ENCODE results near the gene YPEL1. TPM values are rescaled to one million over a fixed set of nuclear protein-coding genes. Genes with fewer than 3 reads are reported as not detected.
A peak's percentile ranks its signal among the peaks of the same experiment; 100 is the strongest.
"Not testable (repeated sequence)": the region's sequence is repeated elsewhere in the genome, so short reads cannot be mapped to it uniquely, and the experiment has no call there.

Gene YPEL1
- total RNA-seq, 1 donor from 2014 or later, result 104 TPM

- DNase-seq (ENCODE audit: low spot score in 2 of 2), result no peak
- no peak for FAIRE-seq
Measured at GRCh38 chr22:21725956-21726649, 9.5 kb downstream of the YPEL1 start.

- not testable (repeated sequence) for FAIRE-seq; DNase-seq (ENCODE audit: low spot score in 2 of 2)
Measured at GRCh38 chr22:21724496-21724895, 11.1 kb downstream of the YPEL1 start.

DNA sequence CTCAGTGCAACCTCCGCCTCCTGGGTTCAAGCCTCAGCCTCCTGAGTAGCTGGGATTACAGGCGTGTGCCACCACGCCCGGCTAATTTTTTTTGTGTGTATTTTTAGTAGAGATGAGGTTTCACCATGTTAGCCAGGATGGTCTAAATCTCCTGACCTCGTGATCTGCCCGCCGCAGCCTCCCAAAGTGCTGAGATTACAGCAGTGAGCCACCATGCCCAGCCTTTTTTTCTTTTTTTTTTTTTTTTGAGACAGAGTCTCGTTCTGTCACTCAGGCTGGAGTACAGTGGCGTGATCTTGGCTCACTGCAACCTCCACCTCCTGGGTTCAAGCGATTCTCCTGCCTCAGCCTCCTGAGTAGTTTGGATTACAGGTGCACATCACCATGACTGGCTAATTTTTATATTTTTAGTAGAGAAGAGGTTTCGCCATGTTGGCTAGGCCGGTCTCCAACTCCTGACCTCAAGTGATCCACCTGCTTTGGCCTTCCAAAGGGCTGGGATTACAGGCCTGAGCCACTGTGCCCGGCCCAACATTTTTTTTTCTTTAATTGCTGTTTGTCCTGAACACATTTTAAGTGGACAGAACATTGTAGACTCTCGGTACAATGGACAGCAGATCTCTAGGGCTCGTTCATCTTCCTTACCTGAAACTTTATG, 14.3 kb downstream of the YPEL1 start:
- not testable (repeated sequence) for DNase-seq (ENCODE audit: low spot score in 2 of 2); FAIRE-seq

- FAIRE-seq; DNase-seq (ENCODE audit: low spot score in 2 of 2): not testable (repeated sequence)
Measured at GRCh38 chr22:21720191-21720859, 15.3 kb downstream of the YPEL1 start.

DNA sequence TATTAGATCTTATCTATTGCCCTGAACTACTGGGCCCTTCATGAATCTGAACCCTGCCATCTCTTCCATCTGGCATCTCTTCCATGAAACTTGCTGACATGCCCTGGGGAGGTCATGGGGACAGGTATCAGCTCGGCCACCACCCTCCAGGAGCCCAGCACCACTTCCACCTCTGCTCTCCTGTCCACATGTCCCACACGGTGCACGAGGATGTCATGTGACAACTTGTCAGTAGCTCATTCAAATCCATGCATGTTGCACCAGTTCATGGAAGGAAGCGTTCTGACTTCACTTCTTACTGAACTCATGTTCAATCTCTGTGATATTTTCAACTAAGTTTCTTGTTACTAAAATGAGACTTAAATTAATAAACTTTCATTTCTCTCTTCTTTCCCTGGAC, 16.6 kb downstream of the YPEL1 start:
- FAIRE-seq, result no peak
- no peak for DNase-seq (ENCODE audit: low spot score in 2 of 2)

DNA sequence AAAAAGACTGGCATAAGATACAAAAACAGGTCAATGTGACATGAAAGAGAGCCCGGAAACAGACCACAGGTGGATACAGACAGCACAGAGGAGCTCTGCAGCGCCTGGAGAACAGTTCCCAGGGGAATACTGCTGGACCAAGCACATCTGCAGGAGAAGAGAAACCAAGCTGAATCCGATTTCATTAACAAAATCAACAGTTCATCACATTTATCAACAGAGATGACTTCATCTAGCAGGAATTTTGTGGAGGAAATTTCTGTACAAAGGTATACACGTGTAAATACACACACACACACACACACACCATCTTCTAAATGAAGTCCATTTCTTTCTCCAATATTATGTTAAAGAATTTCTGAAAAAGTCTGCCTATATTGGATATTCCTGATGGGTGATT, 17.1 kb downstream of the YPEL1 start:
- no peak for FAIRE-seq
- DNase-seq (ENCODE audit: low spot score in 2 of 2), result no peak

GRCh38 chr22:21716395-21717122, 19.0 kb downstream of the YPEL1 start:
- not testable (repeated sequence) for DNase-seq (ENCODE audit: low spot score in 2 of 2); FAIRE-seq

DNA sequence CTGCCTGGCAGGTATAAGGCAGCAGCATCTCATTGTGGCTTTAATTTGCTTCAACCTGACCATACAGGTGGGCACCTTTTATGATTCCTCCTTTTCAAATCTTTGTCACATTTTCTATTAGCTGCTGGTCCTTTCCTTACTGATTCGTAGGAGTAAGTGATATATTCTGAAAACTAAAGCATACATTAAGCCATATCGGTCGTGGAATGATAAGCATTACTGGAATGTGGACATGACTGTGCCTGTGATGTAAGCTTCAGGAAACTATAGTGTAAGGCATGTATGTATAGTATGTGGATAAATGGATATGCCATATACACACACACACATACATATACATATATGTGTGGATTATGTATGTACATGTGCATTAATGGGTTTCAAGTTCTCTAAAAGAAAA, 20.8 kb downstream of the YPEL1 start:
- DNase-seq (ENCODE audit: low spot score in 2 of 2) (no peak), FAIRE-seq (no peak)

DNA sequence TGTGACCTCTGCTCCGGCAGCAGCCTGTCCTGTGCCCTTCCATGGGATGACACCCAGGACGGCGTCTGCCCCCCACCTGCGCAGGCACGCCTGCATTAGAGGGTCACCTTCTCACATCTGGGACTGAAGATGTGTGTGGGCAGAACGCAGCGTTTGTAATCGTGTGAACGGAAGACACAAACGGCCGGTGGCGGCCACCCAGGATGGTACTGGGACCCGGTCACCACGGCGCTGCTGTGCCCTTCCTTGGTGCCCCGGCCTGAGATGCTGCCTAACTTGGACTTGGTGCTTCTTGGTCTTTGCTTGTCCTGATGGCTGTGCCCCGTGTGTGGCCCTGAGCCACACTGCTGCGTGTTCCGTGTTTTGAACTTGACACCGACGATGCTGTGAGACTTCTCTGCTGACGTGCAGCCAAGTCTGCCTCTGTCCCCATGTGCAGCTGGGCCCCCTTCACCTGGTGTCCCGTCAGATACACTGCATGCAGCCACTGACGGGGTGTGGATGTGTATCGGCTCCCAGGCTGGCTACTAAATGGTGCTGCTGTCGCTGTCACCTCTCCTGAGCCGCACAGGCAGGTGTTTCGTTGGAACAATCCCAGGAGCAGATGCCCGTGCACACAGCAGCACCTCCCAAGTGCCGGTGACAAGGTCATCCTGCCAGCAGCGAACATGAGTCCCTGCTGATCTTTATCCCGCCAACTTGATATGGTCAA, 21.4 kb downstream of the YPEL1 start:
- DNase-seq (ENCODE audit: low spot score in 2 of 2) (no peak), FAIRE-seq (no peak)

- FAIRE-seq, result no peak
- no peak for DNase-seq (ENCODE audit: low spot score in 2 of 2)
Measured at GRCh38 chr22:21713428-21714058, 22.1 kb downstream of the YPEL1 start.

GRCh38 chr22:21712751-21713427, 22.7 kb downstream of the YPEL1 start:
- DNase-seq (ENCODE audit: low spot score in 2 of 2), result peak; percentile 75 to 80
- no peak for FAIRE-seq

DNA sequence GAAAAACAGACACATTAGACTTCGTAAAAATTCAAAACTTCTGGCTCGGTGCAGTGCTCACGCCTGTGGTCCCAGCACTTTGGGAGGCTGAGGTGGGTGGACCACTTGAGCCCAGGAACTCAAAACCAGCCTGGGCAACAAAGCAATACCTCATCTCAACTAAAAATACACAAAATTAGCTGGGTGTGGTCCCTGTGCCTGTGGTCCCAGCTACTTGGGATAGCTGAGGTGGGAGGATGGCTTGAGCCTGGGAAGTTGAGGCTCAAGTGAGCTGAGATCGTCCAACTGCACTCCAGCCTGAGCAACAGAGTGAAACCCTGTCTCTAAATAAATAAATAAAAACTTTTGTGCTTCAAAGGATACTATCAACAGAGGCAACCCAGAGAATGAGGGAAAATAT, 23.7 kb downstream of the YPEL1 start:
- FAIRE-seq, result no peak
- no peak for DNase-seq (ENCODE audit: low spot score in 2 of 2)

DNA sequence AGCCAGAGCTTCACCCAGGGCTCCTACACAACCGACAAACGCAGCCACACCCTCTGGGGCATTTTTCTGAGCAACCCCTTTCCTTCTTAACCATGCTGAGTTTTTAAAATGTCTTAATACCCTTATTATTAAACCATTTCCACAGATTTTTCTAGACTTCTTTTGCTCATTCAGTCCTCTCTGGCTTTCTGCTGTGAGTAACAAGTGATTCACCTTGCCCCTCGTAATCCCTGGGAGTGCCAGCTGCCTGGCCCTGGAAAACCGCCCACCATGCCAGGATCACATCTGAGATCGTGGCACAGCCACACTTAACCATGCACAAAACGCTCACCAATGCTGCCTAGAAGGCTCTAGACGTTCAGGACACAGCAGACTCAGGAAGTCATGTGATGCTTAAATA, 25.4 kb downstream of the YPEL1 start:
- FAIRE-seq (no peak), DNase-seq (ENCODE audit: low spot score in 2 of 2) (no peak)

DNA sequence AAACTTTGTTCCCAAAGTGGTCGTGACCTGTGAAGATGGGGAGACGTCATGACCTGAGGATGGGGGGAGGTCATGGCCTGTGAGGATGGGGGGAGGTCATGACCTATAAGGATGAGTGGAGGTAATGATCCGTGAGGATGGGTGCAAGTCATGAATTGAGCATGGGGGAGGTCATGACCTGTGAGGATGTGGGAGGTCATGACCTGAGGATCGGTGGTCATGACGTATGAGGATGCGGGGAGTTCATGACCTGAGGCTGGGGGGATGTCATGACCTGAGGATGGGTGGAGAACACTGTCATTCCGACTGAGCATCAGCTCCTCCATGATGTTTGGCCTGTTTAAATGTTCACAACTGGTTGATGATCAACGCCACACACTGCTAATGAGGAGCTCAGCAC, 25.9 kb downstream of the YPEL1 start:
- FAIRE-seq (no peak), DNase-seq (ENCODE audit: low spot score in 2 of 2) (no peak)

DNA sequence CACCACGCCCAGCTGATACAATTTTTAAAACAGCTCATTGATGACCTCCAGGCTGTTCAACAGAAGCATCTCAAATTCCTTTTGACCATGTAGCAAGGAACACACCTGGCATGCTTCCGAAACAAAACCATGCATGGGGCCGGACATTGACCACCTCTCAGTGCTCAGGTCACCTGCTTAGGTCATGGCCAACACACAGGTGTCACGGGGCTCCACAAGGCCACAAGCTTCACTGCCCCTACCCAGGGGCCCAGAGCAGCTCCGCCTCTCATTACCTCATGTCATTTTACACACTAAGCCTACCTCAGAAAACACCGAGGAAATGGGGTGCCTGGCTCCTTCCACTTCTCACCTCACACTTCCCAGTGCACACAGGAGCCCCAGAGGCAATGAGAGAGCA, 26.6 kb downstream of the YPEL1 start:
- FAIRE-seq, result no peak
- no peak for DNase-seq (ENCODE audit: low spot score in 2 of 2)

GRCh38 chr22:21707677-21708076, 27.9 kb downstream of the YPEL1 start:
- FAIRE-seq (no peak), DNase-seq (ENCODE audit: low spot score in 2 of 2) (no peak)

GRCh38 chr22:21703684-21704316, 31.8 kb downstream of the YPEL1 start:
- FAIRE-seq (no peak), DNase-seq (ENCODE audit: low spot score in 2 of 2) (no peak)

DNA sequence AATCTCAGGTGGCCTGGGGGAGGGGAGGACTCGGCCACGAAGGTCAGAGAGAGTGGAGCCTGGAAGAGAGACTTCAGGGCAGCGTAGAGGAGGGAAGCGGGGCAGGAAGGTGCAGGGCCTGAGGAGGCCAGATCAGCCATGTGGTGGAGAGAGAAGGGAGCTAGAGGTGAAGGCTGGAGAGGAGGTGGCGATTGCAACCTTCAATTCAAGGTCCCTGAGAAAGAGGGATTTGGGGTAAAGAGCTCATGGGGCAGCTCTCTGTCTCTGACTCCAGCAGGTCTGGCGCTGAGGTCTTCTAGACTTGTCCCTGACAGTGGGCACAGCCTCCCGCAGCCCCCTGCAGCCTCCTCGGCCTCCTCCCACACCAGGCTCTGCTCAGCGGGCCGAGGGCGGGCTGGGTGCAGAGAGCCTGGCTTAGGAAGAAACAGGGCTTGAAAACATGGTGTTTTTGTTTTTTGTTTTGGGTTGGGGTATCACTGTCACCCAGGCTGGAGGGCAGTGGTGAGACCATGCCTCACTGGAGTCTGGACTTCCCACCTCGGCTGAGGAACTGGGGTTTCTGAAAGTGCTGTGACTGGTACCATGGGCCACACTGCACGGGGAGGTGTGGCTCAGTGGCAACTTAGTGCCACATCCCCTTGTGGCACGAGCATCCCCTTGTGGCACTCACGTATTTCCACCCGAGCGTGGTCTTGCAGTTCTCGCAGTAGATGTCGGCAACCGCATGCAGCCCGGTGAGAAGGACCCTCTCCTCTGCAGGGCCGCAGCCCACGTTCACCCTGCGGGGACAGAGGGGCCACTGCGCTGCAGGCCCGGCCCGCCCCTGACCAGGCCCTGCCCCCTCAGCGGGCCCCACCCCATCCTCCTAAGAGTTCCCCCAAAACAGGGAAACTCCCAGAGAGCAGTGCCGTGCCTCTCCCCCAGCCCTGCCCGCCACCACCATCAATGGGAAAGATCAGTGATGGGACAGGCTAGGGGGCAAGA, 32.6 kb downstream of the YPEL1 start:
- FAIRE-seq (no peak), DNase-seq (ENCODE audit: low spot score in 2 of 2) (no peak)

Data from frontal cortex (tissue), 4 donors.